ENCODE data around the gene ATP8B3.

GRCh38 chr19:1814833-1815604 lies 2.9 kb upstream of the ATP8B3 start:
- TF ChIP-seq FOXK1 (CRISPR knock-in tag; IDR thresholded peaks at IDR 0.05; ENCODE audit: borderline replicate concordance, low read depth) (no peak), CREB1 (IDR thresholded peaks at IDR 0.05) (no peak), CREB1 (CRISPR knock-in tag; IDR thresholded peaks at IDR 0.05) (no peak), TRAFD1 (CRISPR knock-in tag; IDR thresholded peaks at IDR 0.05; ENCODE audit: borderline replicate concordance) (no peak), KDM1A (CRISPR knock-in tag; IDR thresholded peaks at IDR 0.05) (no peak), HNRNPLL (IDR thresholded peaks at IDR 0.05; ENCODE audit: low read depth, low read length, poor library complexity, severe bottlenecking) (no peak), ZNF792 (CRISPR knock-in tag; IDR thresholded peaks at IDR 0.05) (no peak), CBX1 (IDR thresholded peaks at IDR 0.05; ENCODE audit: low read depth) (no peak), EZH2 (conservative IDR thresholded peaks at IDR 0.05; ENCODE audit: low read depth, low read length) (no peak), MAFK (conservative IDR thresholded peaks at IDR 0.05 in 1 of 2, IDR thresholded peaks at IDR 0.05 in 1 of 2; ENCODE audit: low read length in 2 of 2) (no peak), TAF1 (CRISPR knock-in tag; IDR thresholded peaks at IDR 0.05) (no peak)
- TF ChIP-seq, protein P1, sequence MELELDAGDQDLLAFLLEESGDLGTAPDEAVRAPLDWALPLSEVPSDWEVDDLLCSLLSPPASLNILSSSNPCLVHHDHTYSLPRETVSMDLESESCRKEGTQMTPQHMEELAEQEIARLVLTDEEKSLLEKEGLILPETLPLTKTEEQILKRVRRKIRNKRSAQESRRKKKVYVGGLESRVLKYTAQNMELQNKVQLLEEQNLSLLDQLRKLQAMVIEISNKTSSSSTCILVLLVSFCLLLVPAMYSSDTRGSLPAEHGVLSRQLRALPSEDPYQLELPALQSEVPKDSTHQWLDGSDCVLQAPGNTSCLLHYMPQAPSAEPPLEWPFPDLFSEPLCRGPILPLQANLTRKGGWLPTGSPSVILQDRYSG (CRISPR knock-in tag; IDR thresholded peaks at IDR 0.05) = no peak
- TF ChIP-seq, protein P2, sequence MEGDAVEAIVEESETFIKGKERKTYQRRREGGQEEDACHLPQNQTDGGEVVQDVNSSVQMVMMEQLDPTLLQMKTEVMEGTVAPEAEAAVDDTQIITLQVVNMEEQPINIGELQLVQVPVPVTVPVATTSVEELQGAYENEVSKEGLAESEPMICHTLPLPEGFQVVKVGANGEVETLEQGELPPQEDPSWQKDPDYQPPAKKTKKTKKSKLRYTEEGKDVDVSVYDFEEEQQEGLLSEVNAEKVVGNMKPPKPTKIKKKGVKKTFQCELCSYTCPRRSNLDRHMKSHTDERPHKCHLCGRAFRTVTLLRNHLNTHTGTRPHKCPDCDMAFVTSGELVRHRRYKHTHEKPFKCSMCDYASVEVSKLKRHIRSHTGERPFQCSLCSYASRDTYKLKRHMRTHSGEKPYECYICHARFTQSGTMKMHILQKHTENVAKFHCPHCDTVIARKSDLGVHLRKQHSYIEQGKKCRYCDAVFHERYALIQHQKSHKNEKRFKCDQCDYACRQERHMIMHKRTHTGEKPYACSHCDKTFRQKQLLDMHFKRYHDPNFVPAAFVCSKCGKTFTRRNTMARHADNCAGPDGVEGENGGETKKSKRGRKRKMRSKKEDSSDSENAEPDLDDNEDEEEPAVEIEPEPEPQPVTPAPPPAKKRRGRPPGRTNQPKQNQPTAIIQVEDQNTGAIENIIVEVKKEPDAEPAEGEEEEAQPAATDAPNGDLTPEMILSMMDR (CRISPR knock-in tag; IDR thresholded peaks at IDR 0.05) = no peak
